Measurements from ENCODE around the gene PLXNA2.

- TF ChIP-seq REST (IDR thresholded peaks at IDR 0.05; ENCODE audit: insufficient read depth in 1 of 2, low read depth in 2 of 2, low read length in 2 of 2) (no peak), POLR2AphosphoS5 (IDR thresholded peaks at IDR 0.05; ENCODE audit: low read depth, low read length) (no peak)
Measured at GRCh38 chr1:208177656-208178055, 66.5 kb downstream of the PLXNA2 start.
